ENCODE measurements around the gene FUOM.

- TF ChIP-seq, protein P1, sequence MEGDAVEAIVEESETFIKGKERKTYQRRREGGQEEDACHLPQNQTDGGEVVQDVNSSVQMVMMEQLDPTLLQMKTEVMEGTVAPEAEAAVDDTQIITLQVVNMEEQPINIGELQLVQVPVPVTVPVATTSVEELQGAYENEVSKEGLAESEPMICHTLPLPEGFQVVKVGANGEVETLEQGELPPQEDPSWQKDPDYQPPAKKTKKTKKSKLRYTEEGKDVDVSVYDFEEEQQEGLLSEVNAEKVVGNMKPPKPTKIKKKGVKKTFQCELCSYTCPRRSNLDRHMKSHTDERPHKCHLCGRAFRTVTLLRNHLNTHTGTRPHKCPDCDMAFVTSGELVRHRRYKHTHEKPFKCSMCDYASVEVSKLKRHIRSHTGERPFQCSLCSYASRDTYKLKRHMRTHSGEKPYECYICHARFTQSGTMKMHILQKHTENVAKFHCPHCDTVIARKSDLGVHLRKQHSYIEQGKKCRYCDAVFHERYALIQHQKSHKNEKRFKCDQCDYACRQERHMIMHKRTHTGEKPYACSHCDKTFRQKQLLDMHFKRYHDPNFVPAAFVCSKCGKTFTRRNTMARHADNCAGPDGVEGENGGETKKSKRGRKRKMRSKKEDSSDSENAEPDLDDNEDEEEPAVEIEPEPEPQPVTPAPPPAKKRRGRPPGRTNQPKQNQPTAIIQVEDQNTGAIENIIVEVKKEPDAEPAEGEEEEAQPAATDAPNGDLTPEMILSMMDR (conservative IDR thresholded peaks at IDR 0.05; ENCODE audit: low read depth, low read length): no peak
- no peak for TF ChIP-seq EZH2 (IDR thresholded peaks at IDR 0.05; ENCODE audit: borderline replicate concordance, low read depth, low read length, poor library complexity, severe bottlenecking)
Observed at GRCh38 chr10:133310789-133311188, 47.0 kb downstream of the FUOM start.

All from A673 (cell line).